Hindlimb muscle (tissue), 1 donor: Measurements from ENCODE around the gene FBXL13. TPM values are rescaled to one million over a fixed set of nuclear protein-coding genes. Genes with fewer than 3 reads are reported as not detected.
"Not testable (repeated sequence)": the region's sequence is repeated elsewhere in the genome, so short reads cannot be mapped to it uniquely, and the experiment has no call there.

ENCODE experiments used
- DNase-seq: peaks from one replicate; pipeline ENCODE4 v3.0.0-alpha.2; 2013
- polyA plus RNA-seq: library from polyadenylated mRNA; unstranded; fragments of 120-200 nt; gene quantifications from one replicate; pipeline ENCODE4 v1.2.1, GENCODE V29; 2013; ENCODE audit not compliant: insufficient read length

Gene FBXL13
- polyA plus RNA-seq, 1 donor = 0.76 TPM

GRCh38 chr7:102979670-102980069 is 94.9 kb downstream of the FBXL13 start:
- DNase-seq = no peak

- DNase-seq = no peak
These were observed 96.3 kb downstream of the FBXL13 start for GRCh38 chr7:102978284-102978683.

DNA sequence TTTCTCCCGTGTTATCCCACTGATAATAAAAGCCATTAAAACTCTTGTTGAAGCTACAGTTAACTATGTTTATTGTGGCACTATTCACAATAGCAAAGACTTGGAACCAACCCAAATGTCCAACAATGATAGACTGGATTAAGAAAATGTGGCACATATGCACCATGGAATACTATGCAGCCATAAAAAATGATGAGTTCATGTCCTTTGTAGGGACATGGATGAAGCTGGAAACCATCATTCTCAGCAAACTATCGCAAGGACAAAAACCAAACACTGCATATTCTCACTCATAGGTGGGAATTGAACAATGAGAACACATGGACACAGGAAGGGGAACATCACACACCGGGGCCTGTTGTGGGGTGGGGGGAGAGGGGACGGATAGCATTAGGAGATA is 97.0 kb downstream of the FBXL13 start:
- DNase-seq = not testable (repeated sequence)

DNA sequence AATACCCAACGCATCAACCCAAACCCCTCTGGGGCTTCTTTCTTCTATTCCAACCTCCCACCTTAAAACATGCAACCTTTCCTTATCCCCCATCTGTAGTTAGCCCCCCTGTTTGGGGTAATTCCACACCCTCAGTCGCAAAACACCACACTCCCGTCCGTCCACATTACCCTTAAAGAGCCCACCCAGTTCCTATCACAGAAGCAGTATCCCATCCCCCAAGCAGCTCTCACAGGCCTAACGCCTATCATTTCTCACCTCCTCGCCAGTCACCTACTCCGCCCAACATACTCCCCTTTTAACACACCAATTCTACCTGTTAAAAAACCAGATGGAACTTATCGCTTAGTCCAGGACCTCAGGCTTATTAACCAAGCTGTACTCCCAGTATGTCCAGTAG is 98.1 kb downstream of the FBXL13 start:
- no peak for DNase-seq

DNA sequence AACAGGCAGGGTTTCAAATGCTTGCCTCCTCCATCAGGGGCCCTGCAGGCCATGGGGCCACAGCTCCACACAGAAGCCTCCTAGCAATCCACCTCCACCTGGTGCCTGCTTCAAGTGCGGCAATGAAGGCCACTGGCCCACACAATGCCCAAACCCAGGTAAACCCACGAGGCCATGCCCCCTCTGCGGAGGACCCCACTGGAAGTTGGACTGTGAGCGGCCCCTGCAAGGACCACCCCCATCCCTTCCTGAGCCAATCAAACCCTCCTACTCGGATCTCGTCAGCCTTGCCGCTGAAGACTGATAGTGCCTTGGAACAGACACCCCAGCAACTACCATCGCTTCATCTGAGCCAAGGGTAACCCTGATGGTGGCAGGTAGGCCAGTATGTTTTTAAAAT is 98.7 kb downstream of the FBXL13 start:
- no peak for DNase-seq

GRCh38 chr7:102974366-102975236 is 100.0 kb downstream of the FBXL13 start:
- no peak for DNase-seq

GRCh38 chr7:102973096-102973802 is 101.3 kb downstream of the FBXL13 start:
- DNase-seq = no peak

DNA sequence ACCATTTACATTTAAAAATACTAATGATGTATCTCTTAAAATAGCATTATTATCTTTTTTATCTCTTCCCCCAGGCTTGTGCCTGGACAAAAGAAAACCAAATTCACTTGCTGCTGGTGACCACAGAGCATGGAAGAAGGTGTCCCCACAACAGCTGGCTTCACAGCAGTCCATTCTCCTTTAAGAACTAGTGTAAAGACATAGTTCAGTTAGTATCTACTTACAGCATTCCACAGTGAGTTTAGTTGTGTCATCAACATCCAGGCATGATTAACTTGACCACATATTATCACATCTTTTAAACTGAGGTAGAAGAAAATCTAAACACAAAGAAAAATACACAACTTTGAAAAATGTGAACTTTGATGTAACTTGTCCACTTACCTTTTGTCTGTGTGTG is 106.8 kb downstream of the FBXL13 start:
- DNase-seq = no peak

DNA sequence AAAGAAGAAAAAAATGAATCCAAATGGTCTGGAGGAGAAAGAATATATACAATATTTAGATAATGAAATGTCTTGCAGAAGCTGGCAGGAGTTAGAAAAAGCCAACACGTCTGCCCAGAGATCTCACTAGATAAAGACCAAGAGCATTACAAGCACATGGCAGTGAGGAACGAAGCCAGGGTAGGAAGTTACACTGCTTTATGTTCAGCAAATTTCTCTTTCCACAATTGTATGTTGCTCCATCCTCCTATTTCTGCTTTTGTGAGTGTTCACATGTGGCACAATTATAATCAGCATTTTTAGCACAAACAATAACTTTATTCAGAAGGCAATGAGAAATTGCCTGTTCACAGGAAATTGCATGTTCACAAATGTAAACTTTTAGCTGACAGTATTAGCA is 108.1 kb downstream of the FBXL13 start:
- no peak for DNase-seq

DNA sequence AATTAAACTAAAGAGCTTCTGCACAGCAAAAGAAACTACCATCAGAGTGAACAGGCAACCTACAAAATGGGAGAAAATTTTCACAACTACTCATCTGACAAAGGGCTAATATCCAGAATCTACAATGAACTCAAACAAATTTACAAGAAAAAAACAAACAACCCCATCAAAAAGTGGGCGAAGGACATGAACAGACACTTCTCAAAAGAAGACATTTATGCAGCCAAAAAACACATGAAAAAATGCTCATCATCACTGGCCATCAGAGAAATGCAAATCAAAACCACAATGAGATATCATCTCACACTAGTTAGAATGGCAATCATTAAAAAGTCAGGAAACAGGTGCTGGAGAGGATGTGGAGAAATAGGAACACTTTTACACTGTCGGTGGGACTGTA is 112.6 kb downstream of the FBXL13 start:
- not testable (repeated sequence) for DNase-seq

DNA sequence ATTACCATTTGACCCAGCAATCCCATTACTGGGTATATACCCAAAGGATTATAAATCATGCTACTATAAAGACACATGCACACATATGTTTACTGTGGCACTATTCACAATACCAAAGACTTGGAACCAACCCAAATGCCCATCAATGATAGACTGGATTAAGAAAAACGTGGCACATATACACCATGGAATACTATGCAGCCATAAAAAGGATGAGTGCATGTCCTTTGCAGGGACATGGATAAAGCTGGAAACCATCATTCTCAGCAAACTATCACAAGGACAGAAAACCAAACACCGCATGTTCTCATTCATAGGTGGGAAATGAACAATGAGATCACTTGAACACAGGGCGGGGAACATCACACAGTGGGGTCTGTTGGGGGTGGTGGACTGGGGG is 116.6 kb downstream of the FBXL13 start:
- DNase-seq = not testable (repeated sequence)

DNA sequence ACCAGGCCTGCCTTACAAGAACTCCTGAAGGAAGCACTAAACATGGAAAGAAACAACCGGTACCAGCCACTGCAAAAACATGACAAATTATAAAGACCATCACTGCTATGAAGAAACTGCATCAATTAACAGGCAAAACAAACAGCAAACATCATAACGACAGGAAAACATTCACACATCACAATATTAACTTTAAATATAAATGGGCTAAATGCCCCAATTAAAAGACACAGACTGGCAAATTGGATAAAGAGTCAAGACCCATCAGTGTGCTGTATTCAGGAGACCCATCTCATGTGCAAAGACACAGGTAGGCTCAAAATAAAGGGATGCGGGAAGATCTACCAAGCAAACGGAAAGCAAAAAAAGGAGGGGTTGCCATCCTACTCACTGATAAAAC is 120.2 kb downstream of the FBXL13 start:
- not testable (repeated sequence) for DNase-seq

DNA sequence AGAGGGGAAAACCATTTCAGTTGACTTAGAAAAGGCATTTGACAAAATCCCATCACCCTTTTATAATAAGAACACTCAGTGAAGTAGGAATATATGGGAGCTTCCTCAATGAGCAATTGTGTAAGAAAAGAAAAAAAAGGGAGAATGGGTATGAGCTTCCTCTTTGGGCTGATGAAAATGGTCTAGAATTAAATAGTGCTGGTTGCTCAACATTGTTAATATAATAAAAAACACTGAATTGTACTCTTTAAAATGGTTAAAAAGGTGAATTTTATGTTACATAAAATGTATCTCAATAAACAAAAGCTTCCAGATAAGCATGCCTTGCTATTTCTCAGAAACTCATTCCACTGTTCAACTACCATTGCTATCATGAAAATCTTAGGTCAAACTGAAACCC is 121.2 kb downstream of the FBXL13 start:
- DNase-seq = no peak

- no peak for DNase-seq
These were observed 122.8 kb downstream of the FBXL13 start for GRCh38 chr7:102951839-102952238.

GRCh38 chr7:102944241-102944640 is 130.4 kb downstream of the FBXL13 start:
- no peak for DNase-seq

DNA sequence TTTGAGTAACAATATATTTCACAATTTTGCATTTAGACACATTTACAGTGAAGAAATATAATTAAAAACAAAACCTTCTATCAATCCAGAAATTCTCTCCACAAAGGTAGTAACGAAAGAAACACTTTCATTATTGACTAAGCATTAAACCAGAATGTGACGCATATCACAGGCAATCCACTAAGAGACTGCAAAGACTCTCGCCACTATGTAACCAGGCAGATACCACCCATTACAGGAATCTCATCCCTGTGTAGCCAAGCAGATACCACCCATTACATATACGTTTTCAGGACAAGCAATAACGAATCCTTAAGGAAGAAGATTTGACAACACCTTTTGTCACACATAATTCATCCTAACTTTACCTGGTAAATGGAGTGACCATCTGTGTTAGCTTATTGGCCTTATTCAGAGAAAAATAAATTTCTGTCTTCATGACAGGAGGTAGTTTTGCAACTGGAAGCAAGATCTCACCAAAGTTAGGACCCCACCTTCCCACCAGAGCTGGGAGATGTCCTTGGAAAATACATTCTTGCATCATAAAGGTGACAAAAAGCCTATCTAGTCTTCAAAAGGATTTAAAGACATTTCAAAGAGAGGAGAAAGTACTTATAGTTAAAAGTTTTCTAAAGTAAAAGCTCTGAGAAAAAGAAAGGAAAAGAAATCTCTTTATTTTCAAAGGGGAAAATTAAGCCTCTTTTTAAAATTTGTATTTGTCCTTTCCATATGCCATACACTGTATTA is 131.0 kb downstream of the FBXL13 start:
- no peak for DNase-seq

DNA sequence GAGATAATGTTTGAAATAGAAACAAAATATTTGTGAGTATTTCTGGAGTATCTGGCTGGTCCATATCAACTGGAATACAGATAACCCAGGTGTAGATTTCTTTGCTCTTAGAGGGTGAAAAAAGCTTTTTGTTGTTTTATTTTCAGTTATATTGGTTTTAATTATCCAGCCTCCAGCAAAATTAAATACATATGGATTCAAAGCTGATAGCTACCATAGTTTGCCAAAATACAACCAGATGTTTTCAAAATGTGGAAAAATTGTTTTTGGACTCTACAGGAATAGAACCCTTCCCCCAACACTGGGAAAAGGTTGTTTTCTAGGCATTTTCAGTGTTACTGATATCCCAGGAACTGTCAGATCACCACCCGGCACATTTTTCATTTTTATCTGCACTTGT is 131.7 kb downstream of the FBXL13 start:
- DNase-seq = no peak

- no peak for DNase-seq
These were observed 132.3 kb downstream of the FBXL13 start for GRCh38 chr7:102942181-102942866.

DNA sequence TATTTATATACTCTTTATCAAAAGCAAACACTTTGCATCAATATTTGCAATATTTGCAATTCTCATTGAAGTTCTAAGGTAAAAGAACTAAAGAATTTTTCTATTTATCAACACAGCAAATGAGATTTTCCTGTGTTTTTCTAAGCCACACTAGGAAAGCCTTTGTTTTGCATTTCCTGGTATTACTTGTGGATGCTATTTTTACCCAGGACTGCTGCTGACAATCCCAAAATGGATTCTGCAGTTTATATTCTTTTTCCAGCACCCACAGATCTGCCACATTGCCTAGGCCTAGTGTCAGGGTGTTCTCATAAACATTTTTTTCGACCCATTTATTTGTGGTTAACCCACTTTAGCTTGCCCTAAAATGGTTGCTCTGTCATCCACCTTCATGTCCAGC is 135.9 kb downstream of the FBXL13 start:
- no peak for DNase-seq

DNA sequence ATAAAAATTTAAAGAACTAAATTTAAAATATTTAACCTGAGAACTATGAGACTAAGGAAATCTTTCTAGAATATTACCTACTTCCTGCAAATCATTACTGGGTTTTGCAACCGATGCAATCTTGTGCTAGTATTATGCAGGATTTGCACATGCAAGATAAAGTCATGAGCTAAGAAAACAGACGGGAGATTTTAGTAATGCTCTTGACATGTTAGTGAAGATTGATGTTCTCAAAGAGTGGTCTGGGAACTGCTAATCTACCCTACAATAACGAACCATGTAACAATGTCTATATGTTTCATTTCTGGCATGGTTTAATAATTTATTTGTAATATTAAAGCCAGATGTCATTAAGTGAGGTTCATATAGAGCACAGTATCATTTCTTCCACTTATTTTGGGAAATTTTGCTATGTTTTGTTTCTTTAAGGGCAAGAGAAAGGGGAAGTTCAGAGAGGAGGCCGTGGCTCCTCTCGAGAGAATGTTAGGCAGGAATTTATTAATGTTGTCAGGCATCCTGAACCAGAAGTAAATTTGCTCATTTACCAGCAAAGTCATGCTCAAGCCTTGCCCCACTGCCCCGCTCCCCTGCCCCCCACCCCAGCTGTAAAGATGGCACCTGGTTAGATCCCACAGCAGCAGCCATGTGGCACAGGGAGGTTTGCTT is 139.0 kb downstream of the FBXL13 start:
- DNase-seq = no peak

DNA sequence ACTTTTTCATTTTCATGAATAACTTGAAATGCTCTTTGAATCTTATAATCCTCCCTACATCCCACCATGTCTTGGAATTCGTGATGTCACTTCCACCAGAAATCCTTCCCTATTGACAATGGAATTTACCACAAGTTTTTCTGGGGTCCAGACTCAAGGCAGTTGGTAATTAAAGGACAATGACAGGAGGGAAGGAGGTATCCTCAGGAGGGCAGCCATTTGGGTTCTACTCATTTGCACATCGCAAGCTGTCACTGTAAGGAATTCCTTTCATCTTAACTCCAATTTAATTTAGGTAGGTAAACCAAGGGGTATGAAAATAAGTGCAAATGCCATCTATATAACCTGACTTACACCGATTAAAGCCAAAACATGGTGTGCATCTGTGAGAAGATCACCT is 139.9 kb downstream of the FBXL13 start:
- DNase-seq = no peak

DNA sequence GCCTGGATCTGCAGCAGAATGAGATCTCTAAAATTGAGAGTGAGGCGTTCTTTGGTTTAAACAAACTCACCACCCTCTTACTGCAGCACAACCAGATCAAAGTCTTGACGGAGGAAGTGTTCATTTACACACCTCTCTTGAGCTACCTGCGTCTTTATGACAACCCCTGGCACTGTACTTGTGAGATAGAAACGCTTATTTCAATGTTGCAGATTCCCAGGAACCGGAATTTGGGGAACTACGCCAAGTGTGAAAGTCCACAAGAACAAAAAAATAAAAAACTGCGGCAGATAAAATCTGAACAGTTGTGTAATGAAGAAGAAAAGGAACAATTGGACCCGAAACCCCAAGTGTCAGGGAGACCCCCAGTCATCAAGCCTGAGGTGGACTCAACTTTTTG is 140.4 kb downstream of the FBXL13 start:
- no peak for DNase-seq
